GM19239 (cell line): Measurements from ENCODE around the gene HHAT.
"Not testable (repeated sequence)": the region's sequence is repeated elsewhere in the genome, so short reads cannot be mapped to it uniquely, and the experiment has no call there.

Experiments
- DNase-seq: peaks from one replicate; pipeline ENCODE4 v3.0.0; 2011; ENCODE audit warnings: low spot score; ENCODE audit not compliant: insufficient read length
- FAIRE-seq: peaks from 2 replicates; lab custom pipeline; 2011; peaks lifted over from hg19 to GRCh38; lab: Jason Lieb, UNC

HHAT gene

DNA sequence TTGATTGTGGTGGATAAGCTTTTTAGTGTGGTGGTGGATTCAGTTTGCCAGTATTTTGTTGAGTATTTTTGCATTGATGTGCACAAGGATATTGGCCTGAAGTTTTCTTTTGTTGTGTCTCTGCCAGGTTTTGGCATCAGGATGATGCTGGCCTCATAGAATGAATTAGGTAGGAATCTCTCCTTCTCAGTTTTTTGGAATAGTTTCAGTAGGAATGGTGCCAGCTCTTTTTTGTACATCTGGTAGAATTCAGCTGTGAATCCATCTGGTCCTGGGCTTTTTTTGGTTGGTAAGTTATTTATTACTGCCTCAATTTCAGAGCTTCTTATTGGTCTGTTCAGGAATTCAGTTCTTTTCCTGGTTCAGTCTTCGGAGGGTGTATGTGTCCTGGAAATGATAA is 98.0 kb downstream of the HHAT start:
- not testable (repeated sequence) for DNase-seq, FAIRE-seq

DNA sequence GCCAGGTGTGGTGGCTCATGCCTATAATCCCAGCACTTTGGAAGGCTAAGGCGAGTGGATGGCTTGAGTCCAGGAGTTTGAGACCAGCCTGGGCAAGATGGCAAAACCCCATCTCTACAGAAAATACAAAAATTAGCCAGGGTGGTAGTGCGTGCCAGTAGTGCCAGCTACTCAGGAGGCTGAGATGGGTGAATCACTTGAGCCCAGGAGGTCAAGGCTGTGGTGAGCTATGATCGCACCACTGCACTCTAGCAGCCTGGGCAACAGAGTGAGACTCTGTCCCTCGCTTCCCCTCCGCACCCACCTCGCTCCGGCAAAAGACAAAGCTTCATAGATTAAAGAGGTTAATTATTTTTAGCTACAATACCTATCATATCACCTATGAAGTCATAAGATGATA is 100.0 kb downstream of the HHAT start:
- no peak for FAIRE-seq
- no peak for DNase-seq

DNA sequence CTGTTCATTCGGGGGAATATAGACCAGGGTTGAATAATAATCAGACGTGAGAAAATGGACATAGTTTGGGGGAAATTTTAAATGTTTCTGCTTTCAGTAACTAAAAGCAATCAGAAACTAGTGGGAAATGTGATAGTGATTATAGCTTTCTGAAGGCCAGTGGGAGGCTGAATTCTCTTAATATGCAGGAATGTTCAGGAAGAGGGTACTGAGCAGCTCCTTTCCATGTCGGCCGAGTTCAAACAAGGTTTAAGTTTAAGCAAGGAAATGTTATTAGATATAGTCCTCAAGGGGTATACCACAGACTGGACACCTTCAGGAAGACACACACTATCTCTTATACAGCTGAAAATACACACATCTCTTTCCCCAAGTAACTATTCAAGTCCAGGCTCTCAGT is 105.5 kb downstream of the HHAT start:
- FAIRE-seq = no peak
- DNase-seq = no peak

DNA sequence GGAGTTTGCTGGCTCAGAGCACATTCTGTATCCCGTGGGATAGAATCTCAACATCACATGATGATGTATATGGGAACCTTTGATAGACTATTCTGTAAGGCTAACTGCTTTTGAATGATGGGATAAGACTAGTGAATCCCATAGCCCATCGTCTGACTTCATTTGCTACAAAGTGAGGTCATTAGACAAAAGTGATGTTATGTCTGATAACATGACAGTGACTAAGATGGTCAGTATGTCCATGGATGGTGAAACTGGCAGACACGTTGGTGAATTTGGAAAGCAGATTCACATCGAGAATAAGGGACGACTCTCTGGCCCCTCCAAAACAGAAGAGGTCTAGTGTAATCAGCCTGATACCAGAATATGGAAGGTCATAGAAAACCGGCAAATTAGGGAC is 108.4 kb downstream of the HHAT start:
- FAIRE-seq (no peak), DNase-seq (no peak)

DNA sequence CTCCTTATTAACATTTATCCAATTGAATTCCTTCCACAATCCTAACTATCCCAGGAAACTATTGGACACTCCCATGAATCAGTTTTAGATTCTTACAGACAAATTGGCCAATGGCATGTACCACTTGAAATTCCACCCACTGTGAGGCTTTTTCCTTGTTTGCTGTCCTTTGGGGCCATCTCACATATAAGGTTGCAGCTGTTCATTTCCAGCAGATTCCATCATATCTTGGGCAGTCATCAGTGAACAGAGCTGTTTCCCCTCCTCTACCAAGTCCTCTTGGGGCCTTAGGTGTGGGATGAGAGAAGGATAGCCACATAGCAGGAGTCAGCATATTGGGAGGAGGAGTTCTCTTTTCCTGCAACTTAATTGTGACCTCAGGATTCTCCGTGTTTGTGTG is 109.1 kb downstream of the HHAT start:
- DNase-seq (no peak), FAIRE-seq (no peak)

DNA sequence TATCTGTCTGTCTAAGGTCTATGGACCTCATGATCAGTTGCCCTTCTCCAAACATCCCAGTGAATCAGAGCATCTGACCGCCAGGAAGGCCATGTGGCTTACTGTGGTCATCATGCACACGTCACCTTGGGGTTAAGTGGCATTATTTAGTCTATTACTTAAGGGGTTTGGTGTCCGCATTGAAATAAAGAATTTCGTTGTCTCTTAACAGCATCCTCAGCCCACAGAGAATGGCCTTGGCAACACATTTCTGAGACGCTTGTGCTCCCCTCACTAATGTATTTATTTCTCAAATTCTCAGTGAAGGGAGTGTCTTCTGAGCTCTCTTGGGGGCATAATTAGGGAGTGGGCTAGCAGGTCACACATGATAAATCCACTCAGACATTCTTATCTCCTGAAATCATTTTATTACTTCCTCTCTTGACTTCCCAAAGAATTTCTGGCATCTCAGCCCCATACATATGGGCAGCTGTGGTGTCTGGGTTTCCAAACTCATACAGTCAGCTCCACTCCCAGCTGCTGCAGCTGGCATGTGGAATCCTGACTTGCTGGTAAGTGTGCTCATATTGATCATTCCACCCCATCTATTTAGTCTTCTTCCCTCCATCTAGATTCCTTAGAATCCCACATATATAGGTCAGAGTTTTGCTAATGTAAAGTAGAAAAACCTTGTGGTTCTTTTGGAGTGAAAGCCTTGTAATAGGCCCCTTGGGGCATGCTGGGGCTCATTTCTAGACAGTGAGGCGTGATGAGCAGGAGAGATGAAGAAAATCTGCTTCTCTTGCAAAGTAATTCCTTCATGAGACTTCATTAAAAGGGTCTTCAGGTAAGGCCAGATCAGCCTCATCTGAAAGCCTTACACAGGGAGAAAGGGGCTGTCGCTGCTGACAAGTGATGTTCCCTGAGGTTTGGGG is 110.5 kb downstream of the HHAT start:
- no peak for DNase-seq

DNA sequence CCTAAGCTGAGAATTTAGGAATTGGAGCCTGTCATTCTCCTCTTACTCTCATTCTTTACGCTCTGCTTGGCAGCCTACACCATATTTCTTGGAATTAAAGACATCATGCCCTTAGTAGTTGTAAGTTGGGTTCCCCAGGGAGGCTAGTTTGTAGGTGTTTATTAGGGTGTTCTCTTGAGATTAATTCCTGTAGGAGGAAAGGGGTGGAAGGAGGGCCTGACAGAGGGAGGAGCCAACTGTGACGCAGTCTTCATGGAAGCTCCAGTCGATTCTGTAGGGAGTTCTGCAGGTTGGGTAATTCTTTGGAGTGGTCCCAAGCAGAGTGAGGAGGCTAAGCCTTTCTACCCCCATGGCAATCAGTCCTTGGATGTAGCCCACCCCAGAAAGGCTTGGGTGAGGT is 111.4 kb downstream of the HHAT start:
- FAIRE-seq = no peak
- DNase-seq = no peak

More for the DNA sequence above, 110.5 kb downstream of the HHAT start:
- no peak for FAIRE-seq

DNA sequence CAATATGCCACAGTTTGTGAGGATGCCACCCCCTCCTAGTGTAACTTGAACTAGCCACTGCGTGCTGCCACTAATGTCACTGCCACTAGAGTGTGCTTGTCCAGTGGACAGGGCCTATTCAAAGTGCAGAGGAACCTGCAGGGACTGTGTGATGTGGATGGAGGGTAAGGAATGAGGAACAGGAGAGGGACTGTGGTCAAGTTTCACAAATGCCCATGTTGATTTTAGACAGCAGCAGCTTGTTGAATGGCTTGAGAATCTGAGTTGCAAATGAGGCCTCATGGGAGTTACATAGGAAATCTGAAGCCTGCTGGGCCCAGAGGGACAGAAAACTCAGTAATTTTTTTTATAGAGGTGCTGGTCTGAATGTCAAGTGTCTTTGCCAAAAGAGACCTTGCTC is 112.3 kb downstream of the HHAT start:
- DNase-seq = no peak
- no peak for FAIRE-seq

DNA sequence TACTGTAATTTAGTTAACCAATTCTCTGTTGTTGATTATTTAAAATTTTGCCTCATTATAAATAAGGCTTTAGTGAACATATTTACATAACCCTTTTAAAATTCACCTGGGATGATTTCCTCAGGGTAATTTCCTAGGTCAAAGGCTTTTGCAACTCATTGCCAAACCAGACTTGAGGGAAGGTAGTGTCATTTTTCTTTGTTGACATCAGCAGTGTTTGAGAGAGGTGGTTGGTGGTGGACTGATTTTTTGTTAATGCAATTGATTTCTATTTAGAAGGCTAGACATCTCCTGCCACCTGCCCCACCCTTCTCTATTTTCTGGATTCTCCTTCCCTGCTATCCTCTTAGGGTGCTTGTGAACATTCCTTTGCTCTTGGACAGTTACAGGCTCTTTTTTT is 116.8 kb downstream of the HHAT start:
- DNase-seq = no peak
- no peak for FAIRE-seq

DNA sequence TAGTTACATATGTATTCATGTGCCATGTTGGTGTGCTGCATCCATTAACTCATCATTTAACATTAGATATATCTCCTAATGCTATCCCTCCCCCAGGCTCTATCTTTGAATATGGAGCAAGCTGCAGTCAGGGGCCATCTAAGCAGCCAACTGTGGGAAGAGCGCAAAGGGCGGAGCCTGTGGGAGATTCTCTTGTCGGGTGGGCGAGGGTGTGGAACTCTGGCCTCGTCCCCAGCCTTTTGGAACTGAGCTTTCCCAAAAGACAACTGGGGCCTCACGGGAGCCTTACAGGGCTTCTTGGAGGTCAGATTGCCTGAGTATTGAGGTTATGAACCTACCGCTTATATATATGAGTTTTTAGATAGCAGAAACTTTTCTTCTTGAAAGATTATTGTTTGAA is 117.2 kb downstream of the HHAT start:
- FAIRE-seq (no peak), DNase-seq (no peak)

DNA sequence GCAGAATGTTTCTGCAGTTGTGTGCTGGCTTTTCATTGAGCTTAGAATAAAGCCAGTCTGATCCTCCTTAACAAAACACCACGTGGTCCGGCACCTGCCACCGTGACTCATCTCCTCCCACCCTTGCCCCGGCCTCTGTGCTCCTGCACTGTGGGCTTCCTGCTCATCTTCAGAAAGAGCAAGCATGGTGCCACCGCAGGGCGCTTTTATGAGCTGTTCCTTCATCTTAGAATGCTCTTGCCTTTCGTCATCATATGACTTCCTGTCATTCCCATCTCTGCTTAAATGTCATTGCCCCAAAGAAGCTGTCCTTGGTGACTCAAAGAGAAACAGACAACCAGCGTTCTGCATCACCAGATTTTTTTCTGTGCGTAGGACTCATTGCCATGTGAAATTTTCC is 117.8 kb downstream of the HHAT start:
- DNase-seq (no peak), FAIRE-seq (no peak)

DNA sequence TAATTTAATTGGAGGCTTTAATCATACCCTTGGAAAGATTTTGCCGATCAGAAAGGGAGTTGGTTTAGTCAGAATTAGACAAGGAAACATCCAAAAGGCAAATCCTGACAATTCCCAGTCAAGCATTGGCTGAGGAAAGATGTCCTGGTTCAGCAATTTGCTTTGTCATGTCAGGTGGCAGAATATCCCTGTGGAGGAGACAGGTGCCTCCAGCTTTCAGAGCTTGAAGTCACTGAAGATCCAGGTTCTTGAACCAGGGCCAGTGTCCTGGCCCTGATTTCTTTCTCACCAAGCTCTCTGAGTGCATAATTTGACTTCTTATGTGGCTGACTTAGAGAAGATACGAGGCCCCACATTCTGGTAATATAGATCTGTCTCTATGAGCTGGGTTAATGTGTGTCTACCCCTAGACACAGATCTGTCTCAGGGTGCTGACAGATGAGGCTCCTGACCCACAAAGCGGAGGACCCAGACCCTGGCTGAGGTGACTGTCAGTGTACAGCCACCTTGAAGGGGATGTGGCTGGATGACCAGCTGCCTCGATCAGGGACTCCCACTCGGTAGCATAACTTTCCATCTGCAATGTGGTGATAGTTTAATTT is 118.9 kb downstream of the HHAT start:
- DNase-seq = no peak
- no peak for FAIRE-seq

DNA sequence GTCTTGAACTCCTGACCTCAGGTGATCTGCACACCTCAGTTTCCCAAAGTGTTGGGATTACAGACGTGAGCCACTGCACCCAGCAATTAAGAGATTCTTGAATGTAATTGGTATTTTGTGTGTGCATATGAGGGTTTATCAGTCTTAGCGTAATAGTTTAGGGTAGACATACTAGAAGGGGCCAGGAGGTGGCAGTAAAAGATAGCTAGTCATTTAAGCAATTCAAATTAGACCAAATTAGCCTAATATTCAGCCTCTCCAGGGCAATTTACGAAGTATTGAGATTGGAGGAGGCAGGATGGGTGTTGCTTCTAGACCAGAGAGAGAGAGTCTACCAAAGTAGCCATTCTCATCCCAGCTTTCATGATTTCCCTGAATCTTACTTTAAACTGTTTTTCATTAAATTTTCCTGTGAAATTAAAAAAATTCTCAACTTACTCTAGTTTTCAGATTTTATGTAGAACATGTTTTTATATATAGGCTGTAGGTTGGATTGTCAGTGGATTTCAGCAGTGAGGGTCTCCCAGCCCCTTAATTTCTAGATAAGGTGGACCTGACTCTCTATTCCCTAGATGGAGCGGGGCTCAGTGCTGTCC is 119.7 kb downstream of the HHAT start:
- FAIRE-seq = no peak
- no peak for DNase-seq

DNA sequence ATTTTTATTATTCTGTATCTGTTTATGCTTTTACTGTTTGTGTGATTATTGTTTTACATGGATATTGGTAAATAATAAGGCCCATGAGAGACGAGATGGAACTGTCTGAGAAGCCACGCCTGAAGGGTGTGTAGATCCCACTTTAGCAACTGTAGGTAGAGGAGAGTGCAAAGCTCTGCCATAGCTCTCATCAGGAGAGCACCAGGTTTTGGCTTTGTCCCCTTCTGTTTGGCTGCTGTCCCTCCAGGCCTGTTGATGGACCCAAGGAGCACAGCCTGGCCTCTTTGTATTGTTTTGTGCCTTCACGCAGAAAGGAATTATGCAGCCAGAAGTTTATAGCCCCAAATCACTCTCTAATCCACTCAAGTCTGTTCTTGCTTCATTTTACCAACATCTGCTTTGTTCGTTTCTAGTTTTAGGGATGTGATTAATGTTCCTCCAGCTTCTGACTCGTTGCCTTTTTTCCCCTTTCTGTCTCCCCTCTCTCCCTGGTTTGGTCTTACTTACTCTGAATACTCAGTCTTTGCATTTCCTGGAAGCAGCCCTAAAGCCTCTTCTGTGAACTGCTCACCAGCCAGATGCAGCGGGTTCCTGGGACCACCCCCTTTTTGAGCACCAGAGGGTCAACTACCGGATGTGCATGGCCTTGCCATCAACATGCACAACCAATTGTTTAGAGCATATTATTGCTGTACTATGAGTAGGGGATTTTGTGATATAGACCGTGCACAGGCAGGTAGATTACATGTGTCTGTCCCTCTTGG is 127.3 kb downstream of the HHAT start:
- FAIRE-seq (no peak), DNase-seq (no peak)

DNA sequence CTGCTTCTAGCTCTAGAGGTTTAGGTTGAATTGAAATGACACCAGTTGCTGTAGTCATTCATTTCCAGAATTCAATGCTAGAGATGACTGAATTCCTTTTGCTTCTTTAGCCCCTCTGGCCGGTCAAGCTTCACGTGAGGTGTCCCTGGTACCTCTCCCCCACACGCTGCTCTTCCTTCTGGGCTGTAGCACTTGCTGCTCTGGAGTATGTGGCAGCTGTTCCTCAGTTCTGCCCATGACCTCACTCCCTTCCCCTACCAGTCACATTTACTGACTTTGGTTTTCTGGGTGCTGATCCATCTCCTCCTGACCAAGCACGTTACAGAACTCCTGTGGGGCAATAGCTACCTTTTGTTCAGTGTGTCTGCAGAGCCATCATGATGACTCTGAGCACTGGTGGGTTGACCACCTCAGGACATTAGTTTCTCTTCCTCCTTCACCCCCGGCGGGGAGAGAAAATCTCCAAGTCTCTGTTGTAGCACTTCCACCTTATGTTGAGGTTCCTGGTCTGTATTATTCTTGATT is 128.1 kb downstream of the HHAT start:
- DNase-seq (no peak), FAIRE-seq (no peak)

DNA sequence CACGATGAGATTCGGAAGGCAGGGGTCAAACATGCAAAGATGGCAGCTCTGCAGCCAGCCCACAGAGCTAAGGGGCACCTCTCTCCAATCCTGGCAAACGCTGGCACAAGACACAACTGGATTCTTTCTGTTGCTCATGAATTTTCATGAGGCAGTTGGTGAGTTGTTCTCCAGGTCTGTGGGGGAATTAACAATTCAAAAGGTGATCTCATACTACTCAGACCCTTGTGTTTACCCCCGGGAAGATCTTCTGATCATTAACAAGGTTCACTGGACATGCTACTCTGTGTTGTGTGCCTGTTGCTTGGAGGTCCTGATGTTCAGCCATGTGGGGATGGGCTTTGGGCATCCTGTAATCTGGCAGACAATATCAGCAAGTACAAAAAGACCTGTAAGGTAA is 128.9 kb downstream of the HHAT start:
- FAIRE-seq (no peak), DNase-seq (no peak)

DNA sequence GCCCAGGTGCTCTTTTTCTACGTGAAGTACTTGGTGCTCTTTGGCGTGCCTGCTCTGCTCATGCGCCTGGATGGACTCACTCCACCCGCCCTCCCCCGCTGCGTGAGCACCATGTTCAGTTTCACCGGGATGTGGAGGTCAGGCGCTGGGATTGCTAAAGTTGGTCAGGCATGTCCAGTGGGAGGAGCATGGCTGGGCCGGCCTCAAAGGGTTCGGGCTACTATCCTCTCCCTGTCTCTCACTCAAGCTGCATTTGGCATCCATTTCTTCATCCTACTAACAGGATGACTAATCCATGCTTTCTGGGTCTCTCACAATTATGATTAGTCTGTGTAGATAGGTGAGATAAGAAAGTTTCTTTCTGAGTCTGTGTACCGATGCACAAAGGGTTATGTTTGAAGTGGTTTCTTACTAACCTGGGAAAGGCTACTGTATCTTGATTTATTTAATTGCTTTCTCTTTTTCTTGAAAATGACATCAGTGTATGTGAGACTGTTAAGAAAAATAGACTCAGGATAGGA is 135.9 kb downstream of the HHAT start:
- DNase-seq (no peak), FAIRE-seq (no peak)

DNA sequence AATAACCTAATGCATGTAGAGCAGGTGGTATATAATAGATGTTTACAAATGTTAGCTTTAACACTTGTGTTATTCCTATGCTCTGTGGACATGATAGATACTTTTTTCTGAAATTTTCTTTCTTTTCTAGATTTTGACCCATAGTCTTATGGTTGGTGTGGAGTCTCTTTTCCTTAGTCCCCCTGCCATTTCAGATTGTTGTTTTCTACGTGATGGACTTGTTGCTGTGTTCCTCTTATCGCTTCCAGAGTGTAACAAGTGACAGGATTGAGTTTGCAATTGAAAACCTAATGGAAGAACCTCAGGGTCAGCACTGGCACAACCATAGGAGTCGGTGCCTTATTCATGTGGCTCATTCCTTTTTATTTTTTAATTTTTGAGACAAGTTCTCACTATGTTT is 136.4 kb downstream of the HHAT start:
- DNase-seq = no peak
- FAIRE-seq = no peak

DNA sequence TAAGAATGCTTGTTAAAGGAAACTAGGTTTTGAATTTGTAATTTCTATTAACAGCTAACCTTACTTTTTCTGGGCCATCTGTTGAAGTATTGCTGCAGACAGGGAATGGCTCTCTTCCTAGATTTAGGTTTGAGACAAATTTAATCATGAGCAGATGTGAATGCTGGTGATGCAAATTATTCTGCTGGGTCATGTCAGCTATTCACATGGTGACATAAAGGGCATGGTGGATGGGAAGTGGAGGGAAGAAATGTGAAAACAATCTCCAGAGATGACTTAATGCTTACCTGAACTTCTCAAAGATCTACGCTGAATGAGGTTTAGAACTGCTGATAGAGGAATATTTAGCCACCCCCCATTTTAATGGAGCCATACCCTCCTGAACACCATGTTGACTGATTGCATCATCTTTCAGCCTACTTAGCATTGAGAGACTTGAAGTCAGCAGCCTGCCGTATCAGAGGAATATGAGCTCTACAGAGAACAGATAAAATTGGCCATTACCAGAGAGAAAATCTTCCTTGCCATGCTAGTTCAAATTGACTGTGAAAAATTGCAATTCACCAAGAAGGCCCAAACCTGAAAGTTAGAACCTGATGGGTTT is 138.8 kb downstream of the HHAT start:
- no peak for DNase-seq
- no peak for FAIRE-seq

DNA sequence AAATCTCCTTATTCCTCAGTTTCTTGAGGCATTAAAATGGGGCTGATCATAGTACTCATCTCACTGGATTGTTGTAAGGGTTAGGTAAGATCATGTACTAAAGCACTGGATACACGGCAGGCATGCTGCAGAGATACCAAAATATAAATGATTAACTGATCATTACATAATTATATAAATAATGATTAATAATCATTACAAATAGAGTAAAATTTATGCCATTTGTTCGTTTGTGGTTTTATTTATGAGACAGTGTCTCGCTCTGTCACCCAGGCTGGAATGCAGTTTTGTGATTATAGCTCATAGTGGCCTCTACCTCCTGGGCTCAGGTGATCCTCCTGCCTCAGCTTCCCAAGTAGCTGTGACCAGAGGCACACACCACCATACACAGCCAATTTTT is 140.7 kb downstream of the HHAT start:
- DNase-seq = no peak
- no peak for FAIRE-seq
